ENCODE data around the gene PEX10. TPM values are rescaled to one million over a fixed set of nuclear protein-coding genes. Genes with fewer than 3 reads are reported as not detected.

Gene PEX10
- total RNA-seq, 4 donors from 2014 or later: 20.8 to 33.3 (median 23.9) TPM

GRCh38 chr1:2363847-2364513, 48.4 kb downstream of the PEX10 start:
- ATAC-seq (ENCODE audit: low FRiP score) (no peak), DNase-seq (ENCODE audit: low spot score) (no peak)
- no peak for TF ChIP-seq CTCF (IDR thresholded peaks at IDR 0.05)

- no peak for DNase-seq (ENCODE audit: low spot score)
- TF ChIP-seq CTCF (IDR thresholded peaks at IDR 0.05): no peak
- no peak for ATAC-seq (ENCODE audit: low FRiP score)
Measured at GRCh38 chr1:2360588-2361364, 51.6 kb downstream of the PEX10 start.

- DNase-seq (ENCODE audit: low spot score) (no peak), ATAC-seq (ENCODE audit: low FRiP score) (peak; percentile 39)
- no peak for TF ChIP-seq CTCF (IDR thresholded peaks at IDR 0.05)
Measured at GRCh38 chr1:2358651-2359640, 53.4 kb downstream of the PEX10 start.

- DNase-seq (ENCODE audit: low spot score) (no peak), ATAC-seq (ENCODE audit: low FRiP score) (no peak)
- TF ChIP-seq CTCF (IDR thresholded peaks at IDR 0.05): no peak
Measured at GRCh38 chr1:2358072-2358471, 54.3 kb downstream of the PEX10 start.

GRCh38 chr1:2356911-2357845, 55.2 kb downstream of the PEX10 start:
- no peak for ATAC-seq (ENCODE audit: low FRiP score)
- DNase-seq (ENCODE audit: low spot score): no peak
- no peak for TF ChIP-seq CTCF (IDR thresholded peaks at IDR 0.05)

GRCh38 chr1:2356401-2356800, 56.0 kb downstream of the PEX10 start:
- ATAC-seq (ENCODE audit: low FRiP score) (no peak), DNase-seq (ENCODE audit: low spot score) (no peak)
- TF ChIP-seq CTCF (IDR thresholded peaks at IDR 0.05): no peak

Measured in omental fat pad (tissue), 4 donors.